NCI-H2227 (cell line): ENCODE data around the gene AMMECR1.

Experiments used
- DNase-seq: peaks from one replicate; lab custom pipeline; 2025; ENCODE audit not compliant: unreplicated experiment; lab: John Stamatoyannopoulos, UW

The AMMECR1 gene

DNA sequence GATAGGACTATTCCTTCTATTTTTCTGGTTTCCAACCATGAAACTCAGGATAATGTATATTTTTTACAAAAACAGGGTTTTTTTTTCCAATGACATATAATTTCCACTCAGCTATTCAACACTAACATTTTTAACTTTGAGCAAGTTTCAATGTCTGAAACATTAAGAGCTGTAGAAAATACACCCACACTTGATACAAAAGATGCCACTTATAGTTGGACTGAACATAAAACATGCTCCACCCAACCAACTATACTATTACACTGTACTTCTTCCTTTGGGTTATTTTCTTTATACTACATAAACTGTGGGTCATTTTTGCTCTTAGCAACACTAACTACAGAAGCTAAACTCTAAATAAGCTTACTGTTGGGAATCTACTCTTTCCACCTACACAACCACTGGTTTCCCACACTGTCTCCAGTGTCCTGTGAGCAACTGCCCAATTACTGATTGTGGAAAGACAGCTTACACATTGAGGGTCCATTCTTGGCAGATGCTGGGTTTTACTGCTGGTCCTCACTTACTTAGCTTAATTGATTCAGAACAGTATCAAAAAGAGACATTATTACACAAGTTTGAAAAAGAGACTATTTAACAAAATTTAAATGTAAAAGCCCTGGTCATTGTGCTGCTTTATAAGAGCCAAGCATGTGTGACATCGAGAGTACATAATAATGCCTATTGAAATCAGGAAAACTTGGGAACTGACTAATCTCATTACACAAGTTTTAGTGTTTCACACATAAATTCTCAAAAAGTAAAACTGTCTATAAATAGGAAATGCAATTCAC, 6.3 kb downstream of the AMMECR1 start:
- no peak for DNase-seq

DNA sequence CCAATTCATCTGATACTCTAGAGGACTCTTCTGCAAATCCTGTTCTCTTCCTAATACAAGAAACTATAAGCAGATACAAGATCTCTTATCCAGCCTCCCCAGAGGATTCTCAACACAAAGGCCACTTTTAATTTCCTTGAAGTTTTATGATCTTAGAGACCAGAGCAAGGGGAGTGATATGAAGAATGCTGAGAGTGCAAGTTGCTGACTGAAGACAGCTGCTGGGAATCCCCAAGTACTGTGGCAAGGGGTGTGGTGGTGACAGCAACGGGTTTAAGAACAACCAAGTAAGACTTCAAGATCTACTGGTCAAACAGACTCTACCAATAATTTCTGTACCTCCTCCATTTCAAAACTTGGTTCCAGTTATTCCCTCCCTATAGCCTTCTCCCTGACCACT, 7.0 kb downstream of the AMMECR1 start:
- DNase-seq: no peak

DNA sequence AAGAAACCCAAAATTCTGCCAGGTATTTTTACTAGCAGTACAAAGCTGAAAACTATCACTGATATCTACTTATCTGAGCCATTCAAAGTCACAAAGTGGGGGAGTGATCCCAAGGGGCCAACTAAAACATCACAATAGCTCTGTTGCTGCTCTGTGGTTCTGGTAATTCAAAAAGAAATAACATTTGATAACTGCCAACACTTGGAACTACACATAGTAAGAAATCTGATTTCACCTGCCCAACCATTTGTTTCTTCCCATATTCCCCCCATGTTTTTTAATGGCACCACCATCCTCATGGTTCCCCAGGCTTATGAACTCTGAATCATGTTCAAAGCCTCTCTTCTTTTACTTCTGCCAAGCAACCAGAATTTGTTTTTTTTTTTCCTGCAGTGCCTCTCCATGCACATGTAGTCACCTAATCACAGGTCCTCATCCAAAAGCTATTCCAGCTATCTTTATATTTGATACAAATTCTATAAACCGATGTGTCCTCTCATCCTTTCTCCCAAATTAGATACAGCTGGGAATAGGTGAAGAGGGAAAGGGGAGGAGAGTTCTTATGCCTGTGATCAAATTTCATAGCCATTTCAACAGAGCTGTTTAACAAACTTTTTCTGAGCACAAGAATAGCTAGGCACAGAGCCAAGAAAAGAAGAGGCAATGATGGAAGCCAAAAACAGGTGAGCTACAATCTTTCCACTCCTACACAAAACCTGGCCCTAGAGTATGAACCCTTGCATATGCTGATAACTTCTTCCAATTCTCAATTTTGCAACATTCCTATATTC, 7.7 kb downstream of the AMMECR1 start:
- no peak for DNase-seq

GRCh38 chrX:110308220-110308619, 9.7 kb downstream of the AMMECR1 start:
- DNase-seq: no peak

GRCh38 chrX:110304884-110305283, 13.0 kb downstream of the AMMECR1 start:
- DNase-seq: no peak

DNA sequence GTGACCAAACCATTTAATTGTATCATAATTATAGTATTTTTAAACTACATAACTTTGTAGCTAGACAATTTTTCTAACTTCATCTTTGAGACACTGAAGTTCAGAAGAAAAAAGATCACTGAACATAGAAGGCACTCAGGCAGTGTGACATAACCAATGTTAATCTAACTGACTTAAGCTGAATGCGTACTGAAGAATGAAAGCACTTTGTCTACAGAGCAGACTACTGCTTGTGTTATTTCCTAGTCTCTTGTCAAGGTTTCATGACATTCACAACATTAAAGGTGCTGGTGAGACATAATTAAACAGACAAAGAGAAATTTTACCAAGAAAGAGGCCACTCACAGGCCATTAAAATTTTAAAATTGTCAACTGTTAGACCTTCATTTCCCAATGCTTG, 13.5 kb downstream of the AMMECR1 start:
- DNase-seq: no peak

GRCh38 chrX:110302975-110303374, 14.9 kb downstream of the AMMECR1 start:
- DNase-seq: no peak

- no peak for DNase-seq
Observed at GRCh38 chrX:110301194-110301593, 16.7 kb downstream of the AMMECR1 start.

DNA sequence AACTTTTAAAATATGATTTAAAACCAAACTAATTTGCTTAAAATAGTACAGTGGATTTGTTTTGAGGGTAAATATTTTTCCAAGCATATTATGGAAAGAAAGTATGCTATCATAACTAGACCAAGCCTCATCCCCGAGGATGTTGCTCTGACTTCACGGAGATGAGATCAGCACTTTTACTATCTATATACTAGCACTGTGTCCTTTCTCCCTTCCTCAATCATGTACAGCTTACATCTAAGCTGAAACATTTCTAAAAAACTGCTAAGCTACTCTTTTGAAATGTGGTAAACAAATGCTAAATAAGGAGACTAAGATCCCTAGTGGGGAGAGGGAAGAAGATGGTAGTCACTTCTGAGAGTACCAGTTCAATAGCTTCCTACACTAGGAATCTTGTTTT, 23.8 kb downstream of the AMMECR1 start:
- DNase-seq: no peak

DNA sequence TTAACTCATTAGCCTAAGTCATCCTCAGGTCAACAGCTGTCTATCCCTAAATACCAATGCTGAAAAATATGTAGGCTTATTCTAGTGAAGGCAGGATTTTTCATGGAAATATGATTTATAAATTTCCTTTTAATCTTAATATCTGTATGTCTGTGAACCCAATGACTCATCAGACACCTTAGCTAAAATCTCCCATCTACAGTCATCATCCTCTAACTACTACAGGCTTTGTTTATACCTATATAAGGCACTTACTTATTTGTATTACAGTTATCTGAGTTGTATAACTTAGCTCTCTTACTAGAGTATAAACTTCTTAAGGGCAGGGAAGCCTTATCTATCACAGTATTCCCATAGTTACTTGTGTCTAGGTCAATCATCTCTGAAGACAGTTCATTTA, 24.2 kb downstream of the AMMECR1 start:
- DNase-seq: no peak

- no peak for DNase-seq
Observed at GRCh38 chrX:110287605-110288004, 30.3 kb downstream of the AMMECR1 start.

DNA sequence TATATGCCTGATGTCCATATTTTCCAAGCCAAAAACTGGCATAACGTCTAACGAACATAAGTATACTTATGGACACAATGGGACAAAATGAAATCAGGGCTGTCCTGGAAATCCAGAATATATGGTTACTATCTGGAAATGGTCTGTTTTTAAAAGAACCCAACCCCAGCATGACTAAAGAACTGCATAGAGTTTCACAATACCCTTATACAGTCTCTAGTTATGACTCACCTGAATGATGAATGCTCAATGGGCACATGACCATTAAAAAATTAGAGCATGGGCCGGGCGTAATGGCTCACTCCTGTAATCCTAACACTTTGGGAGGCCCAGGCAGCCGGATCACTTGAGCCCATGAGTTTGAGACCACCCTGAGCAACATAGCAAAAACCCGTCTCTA, 31.8 kb downstream of the AMMECR1 start:
- DNase-seq: no peak

DNA sequence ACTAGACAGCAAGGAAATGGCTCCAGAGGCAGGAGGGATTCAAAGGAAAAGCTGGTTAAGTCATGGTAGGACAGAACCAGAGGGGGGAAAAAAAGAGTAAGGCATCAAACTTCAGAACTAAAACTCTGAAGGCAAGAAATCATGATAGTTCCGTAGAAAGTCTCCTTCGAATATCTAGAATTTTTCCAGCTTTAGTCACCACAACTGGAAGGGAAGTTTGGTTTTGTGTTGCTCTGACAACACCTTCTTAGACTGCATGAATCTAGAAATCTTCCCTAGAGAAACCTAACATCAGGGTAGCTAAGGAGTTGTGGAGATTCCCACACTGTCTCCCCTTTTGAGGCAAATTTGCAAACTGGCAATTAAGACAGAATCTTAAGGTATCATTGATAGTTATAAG, 33.7 kb downstream of the AMMECR1 start:
- no peak for DNase-seq

DNA sequence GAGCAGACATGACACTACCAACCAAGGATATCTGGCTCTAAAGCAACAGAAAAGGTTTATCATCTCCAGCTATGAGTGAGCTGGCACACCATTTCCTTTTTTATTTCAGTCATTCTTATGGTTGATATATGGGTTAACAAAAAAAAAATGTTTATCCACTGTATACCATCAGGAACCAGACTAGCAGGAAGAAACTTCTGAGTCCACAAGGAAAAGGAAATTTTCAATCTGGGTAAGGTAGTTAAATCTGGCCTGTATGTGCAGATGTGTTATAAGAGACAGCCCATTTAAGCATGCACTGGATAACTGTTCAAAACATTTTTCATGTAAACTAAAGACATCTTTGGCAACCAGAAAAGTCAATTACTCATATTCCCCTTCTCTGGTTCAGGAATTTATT, 35.0 kb downstream of the AMMECR1 start:
- no peak for DNase-seq

- no peak for DNase-seq
Observed at GRCh38 chrX:110281377-110281776, 36.5 kb downstream of the AMMECR1 start.

- no peak for DNase-seq
Observed at GRCh38 chrX:110280954-110281353, 36.9 kb downstream of the AMMECR1 start.

DNA sequence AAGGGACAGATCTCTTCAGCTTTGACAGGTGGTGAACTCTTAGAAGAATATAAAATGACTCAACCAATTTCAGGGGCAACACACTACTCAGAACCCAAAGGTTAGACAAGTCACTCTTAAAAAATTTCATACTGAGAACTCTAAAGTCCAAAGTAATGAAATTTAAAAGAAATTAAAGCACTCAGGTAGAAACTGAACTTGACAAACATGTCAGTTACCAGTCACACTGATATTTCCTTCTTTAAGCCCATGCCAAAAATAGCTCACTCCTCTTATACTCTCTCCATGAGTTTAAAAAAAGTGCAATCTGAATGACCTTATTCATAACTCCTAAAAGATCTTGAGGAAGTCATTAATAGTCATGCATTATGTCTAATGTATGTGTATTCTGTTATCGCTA, 40.3 kb downstream of the AMMECR1 start:
- no peak for DNase-seq

GRCh38 chrX:110276778-110277177, 41.1 kb downstream of the AMMECR1 start:
- no peak for DNase-seq

GRCh38 chrX:110268886-110269285, 49.0 kb downstream of the AMMECR1 start:
- DNase-seq: no peak

- no peak for DNase-seq
Observed at GRCh38 chrX:110268395-110268794, 49.5 kb downstream of the AMMECR1 start.

GRCh38 chrX:110267874-110268273, 50.0 kb downstream of the AMMECR1 start:
- DNase-seq: no peak

GRCh38 chrX:110265661-110266060, 52.2 kb downstream of the AMMECR1 start:
- no peak for DNase-seq
